Uterus (tissue), 2 donors: ENCODE measurements around the gene METTL14.

ENCODE experiments used
- CTCF ChIP-seq, 4 experiments: fragments of 200-600 bp in 2 of 4; fragments of 450-650 bp in 2 of 4; sonication (generic) in 2 of 4; IDR thresholded peaks; one replicate each; pipeline ENCODE4 v1.5.1; 2016 to 2019; ENCODE audit warnings: antibody characterized with exemption in 4 of 4, mild to moderate bottlenecking in 2 of 4, moderate library complexity in 1 of 4
- POLR2A ChIP-seq, 2 donors: fragments of 450-650 bp; IDR thresholded peaks; one replicate each; pipeline ENCODE4 v1.6.1; 2016; ENCODE audit warnings: antibody characterized with exemption in 2 of 2, mild to moderate bottlenecking in 1 of 2, moderate library complexity in 1 of 2

GRCh38 chr4:118746251-118746919 is 61.2 kb downstream of the METTL14 start:
- TF ChIP-seq CTCF (IDR thresholded peaks at IDR 0.05) (no peak), POLR2A (IDR thresholded peaks at IDR 0.05) (no peak)
